Erythroblast (primary cell): Measurements from ENCODE around the gene TACC3.

Source experiments
- DNase-seq, 2 experiments: peaks; one replicate each; lab custom pipeline; 2025; lab: John Stamatoyannopoulos, UW
- GATA1 ChIP-seq: IDR thresholded peaks from 2 replicates; pipeline ENCODE4 v1.6.1; 2011; ENCODE audit warnings: low read depth, mild to moderate bottlenecking, control low read depth, low read length, moderate library complexity
- POLR2A ChIP-seq: IDR thresholded peaks from 2 replicates; pipeline ENCODE4 v1.6.1; 2011; ENCODE audit warnings: mild to moderate bottlenecking, low read length

TACC3 gene

DNA sequence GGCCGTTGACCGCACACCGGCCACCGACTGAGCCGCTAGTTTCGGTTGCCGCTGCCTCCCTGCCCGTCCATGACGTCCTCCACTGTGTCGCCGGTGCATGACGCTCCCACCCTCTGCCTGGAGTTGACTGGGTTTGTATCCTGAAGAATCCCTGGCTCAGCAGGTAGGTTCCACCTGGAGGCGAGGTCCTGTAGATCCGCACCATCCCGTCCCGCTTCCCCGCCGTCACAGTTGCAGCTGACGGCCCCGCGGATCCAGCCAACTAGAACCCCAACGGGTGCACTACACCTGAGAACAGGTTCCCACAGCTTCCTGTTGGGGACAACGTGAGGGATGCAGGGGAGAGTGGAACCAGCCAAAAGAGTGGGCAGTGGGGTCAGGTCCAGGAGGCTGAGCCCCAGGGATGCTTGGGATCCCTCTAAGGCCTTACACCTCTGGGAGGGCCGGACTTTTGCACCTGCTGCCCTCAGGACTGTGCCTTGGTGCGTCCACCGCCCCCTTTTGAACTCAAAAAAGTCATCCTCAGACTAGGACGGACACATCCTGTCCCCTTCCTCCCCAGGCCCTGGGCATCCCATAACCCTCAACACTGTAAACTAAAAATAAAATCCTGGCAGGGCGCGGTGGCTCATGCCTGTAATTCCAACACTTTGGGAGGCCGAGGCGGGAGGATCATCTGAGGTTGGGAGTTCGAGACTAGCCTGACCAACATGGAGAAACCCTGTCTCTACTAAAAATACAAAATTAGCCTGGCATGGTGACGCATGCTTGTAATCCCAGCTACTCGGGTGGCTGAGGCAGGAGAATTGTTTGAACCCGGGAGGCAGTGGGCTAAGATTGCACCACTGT is 8.1 kb upstream of the TACC3 start:
- peak; percentile 59 for TF ChIP-seq POLR2A
- no peak for TF ChIP-seq GATA1
- no peak for DNase-seq

GRCh38 chr4:1714303-1715001 is 6.9 kb upstream of the TACC3 start:
- TF ChIP-seq GATA1 (no peak), POLR2A (no peak)
- peak in 1 of 2 experiments; percentile 31 for DNase-seq

- no peak for DNase-seq
- no peak for TF ChIP-seq GATA1
- TF ChIP-seq POLR2A: peak; percentile 20
Measured at GRCh38 chr4:1715002-1715758, 6.1 kb upstream of the TACC3 start.

GRCh38 chr4:1716065-1716945 is 5.0 kb upstream of the TACC3 start:
- TF ChIP-seq POLR2A: peak; percentile 4
- TF ChIP-seq GATA1: no peak
- DNase-seq: no peak

DNA sequence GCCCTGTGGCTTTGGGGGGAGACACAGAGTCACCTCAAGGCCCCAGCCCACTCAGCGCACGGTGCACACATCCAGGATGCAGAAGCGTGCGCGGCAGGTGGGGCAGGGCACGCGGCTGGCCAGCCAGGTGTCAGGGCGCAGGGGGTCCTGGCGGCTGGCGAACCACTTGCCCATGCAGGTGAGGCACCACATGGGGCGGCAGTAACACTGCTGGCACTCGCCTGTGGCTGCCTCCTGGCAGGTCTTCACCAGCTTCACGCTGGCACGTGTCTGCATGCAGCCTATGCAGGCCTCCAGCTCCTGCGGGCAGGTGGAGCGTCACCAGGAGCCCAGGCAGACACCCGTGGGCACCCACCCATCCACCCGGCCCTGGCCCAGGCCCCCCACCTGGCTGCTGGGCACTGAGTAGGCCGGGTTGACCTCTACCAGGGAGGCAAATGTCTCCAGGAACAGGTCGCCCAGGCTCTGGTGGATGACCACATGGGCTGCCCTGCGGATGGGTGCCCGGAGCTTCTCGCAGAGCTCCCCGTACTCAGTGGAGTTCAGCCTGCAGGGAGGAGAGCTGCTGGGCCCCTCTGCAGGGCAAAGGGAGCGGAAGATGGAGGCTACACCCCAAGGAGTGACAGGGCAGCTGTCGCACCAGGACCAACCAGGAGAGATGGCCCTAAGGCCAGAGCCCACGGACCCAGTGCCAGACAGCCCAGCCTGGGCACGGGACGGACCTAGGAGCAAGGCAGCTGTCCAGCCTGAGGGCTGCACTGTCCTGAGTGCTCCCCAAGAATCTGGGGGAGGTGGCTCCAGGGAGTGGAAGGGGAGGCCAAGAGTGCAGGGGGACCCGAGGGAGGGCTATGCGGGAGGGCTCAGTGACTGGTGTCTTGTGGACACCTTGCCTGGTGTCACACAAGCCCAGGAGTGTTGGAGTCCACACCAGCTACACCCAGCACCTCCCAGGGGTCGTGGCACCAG is 3.9 kb upstream of the TACC3 start:
- DNase-seq: no peak
- no peak for TF ChIP-seq GATA1
- TF ChIP-seq POLR2A: no peak

DNA sequence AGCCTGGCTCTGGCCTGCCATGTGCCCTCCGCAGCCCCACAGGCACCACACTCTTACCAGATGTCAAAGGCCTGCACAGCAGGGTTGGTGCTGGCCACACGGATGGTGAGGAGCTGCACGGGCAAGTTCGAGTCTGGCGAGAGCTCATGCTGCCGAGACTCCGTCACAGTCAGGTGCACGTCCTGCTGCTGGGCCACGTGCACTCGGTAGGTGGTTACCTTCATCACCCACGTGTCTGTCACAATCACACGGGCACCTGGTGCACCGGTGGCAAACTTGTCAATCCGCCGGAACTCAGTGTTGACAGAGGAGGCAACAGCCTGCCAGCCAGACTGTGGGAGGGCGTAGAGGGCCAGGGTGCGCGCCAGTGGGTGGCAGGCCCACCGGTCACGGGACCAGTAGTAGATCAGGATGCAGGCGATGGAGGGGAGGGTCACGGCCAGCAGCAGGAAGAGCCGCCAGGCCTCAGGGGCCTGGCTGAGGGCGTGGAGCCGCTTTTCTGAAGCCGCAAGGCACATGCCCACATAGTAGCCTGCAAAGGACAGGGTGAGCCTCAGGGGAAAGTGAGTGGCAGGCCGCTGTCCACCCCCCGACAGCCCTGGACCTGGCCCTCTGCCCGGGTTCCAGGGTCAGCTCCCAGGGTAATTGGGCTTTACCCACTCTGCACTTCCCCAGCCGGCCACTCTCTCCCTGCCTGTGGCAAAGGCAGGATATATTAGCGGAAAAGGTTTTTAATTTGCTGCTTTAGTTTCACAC is 3.0 kb upstream of the TACC3 start:
- no peak for DNase-seq
- TF ChIP-seq GATA1 (no peak), POLR2A (no peak)

DNA sequence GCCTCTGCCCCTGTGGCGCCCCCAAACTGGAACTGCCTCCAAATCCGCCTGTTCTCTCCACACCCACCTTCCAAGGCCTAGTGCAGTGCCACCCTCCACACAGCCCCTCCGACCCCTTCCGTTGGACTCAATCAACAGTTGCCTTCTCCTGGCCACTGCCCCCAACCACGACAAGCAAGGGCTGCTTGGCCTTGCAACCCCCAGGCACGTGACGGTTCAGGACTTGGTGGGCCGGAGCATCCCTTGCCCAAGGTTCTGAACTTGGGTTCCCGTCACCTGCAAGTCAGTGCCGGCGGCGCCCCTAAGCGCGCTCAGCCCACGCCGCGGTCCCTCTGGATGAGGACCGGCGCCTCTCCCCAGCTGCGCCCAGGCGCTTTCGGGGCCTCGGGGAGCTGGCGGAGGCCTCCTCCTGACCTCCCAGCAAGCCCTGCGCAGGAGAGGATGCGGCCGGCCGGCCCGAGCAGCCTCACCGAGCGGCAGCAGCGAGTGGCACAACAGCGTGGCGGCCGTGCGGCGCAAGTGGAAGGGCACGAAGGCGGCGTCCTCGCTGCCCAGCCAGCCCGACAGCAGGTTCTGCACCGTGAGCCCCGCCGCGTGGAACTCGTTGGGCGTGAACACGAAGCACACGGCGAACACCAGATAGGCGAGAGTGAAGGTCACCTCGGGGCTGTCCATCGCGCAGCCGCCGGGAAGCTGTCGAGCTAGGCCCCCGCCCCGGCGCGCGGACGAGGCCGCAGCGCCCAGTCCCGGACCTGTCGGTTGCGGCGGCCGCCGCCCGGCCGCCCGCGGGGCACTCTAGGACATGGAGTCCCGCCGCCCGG is 948 bp upstream of the TACC3 start:
- DNase-seq: peak; percentile 77
- no peak for TF ChIP-seq GATA1
- peak; percentile 40 for TF ChIP-seq POLR2A

DNA sequence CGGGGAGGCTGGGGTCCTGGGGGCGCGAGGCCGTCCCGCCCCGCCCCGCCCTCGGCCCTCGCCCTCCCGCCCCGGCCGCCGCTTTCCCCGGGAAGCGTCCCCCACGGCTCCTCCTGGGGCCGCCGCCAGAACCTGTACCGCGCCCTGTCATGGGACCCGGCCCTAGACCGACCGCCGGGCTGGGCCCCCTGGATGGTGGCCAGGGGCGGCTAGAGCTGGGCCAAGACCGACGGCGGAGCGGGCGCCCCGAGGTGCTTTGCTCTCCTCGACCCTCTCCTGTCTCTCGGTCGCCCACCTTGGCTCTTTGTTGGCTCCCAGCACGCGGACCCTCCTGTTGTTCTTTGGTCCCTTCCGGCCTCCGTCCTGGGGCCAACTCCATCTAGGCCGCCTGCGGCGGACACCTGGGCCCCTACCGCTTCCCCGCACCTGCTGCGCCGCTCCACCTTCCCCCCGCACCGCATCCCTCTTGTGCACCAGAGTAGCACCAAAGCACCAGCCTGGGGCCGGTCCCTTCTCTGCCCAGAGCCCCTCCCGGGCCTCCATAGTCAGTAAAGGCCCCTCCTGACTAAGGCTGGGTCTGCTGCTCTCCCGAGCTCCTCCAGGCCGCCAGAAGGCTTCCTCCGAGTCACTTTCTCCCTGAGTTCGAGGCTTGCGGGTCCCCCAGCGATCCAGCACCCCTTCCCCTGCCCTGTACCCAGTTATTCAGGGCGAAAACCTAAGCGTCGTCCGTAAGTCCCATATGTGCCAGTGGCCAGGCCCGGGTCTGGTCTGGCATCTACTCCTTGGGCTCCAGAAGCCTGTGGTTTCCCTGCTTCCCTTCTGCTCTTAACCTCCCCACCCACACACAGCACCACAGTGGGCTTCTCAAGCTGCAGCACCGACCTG is 587 bp downstream of the TACC3 start:
- peak; percentile 73 to 81 for DNase-seq
- TF ChIP-seq GATA1 (no peak), POLR2A (no peak)

DNA sequence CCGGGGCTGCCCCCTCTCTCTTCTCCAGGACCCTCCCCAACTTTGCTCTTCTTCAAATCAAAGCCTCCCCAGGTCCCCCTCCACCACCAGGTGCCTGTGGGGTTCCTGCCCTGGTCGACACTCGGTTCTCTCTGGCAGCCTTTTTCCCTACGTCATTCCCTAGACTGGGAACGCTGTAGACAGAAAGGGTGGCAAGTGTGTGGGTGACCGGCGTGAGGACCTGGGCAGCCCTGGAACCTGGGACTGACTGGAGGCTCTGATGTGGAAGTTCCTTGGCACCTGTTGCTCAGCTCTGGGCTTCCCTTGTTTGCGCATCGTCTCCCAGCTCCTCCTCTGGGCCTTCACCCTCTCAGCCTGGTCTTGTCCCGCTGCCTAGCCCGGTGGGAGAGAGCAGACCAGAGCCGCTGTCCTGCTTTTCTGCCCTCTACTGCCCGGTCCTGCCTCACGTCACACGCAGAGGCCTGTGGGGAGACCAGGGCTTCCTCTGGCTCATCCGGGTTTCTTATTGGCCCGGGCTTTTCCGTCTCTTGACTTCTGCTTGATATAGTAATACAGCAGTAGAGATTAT is 1.3 kb downstream of the TACC3 start:
- DNase-seq: no peak
- TF ChIP-seq POLR2A (no peak), GATA1 (no peak)
